OCI-LY7 (cell line): Measurements from ENCODE around the gene ZBTB34. TPM values are rescaled to one million over a fixed set of nuclear protein-coding genes. Genes with fewer than 3 reads are reported as not detected.

Source experiments
- BruUV-seq: library from RNA; stranded (reverse); fragments of 400-500 nt; replicated peaks from 2 replicates; lab custom pipeline; 2021; lab: Mats Ljungman, UMichigan
- CTCF ChIA-PET: fragments of 300-600 bp; sonication (Branson Sonifier 250); formaldehyde crosslinking; loops from one replicate; lab custom pipeline; 2022; ENCODE audit warnings: antibody characterized with exemption; ENCODE audit not compliant: unreplicated experiment; lab: Charles Lee
- POLR2A ChIA-PET: fragments of 300-600 bp; sonication (Branson Sonifier 250); formaldehyde crosslinking; loops from one replicate; lab custom pipeline; 2022; ENCODE audit warnings: antibody characterized with exemption; lab: Charles Lee
- DNase-seq: peaks from one replicate; pipeline ENCODE4 v3.0.0-alpha.2; 2015; ENCODE audit warnings: low spot score
- H2AFZ ChIP-seq: fragments of 200-600 bp; sonication (generic), shearing (Covaris generic); 2 replicates; pipeline ENCODE4 v1.6.1; 2014; ENCODE audit warnings: mild to moderate bottlenecking, antibody characterized with exemption, low read length, moderate library complexity
- H3K27ac ChIP-seq: fragments of 200-600 bp; sonication (generic); 2 replicates; pipeline ENCODE4 v1.5.1; 2014; ENCODE audit warnings: mixed run types, low read depth, mild to moderate bottlenecking, moderate library complexity, low read length, inconsistent platforms; ENCODE audit not compliant: poor library complexity, severe bottlenecking
- H3K36me3 ChIP-seq: fragments of 200-600 bp; sonication (generic); 2 replicates; pipeline ENCODE4 v1.6.1; 2014; ENCODE audit warnings: mild to moderate bottlenecking, antibody characterized with exemption, low read length, moderate library complexity, mixed read lengths; ENCODE audit not compliant: insufficient read depth
- H3K4me1 ChIP-seq: fragments of 200-600 bp; sonication (generic); 2 replicates; pipeline ENCODE4 v1.5.1; 2014; ENCODE audit warnings: mild to moderate bottlenecking, low read length; ENCODE audit not compliant: insufficient read depth, poor library complexity, severe bottlenecking
- H3K4me2 ChIP-seq: fragments of 200-600 bp; sonication (generic); 2 replicates; pipeline ENCODE4 v1.6.1; 2014; ENCODE audit warnings: mild to moderate bottlenecking, low read length
- H3K4me3 ChIP-seq: fragments of 200-600 bp; sonication (generic); 2 replicates; pipeline ENCODE4 v1.5.1; 2014; ENCODE audit warnings: mild to moderate bottlenecking, low read depth, low read length; ENCODE audit not compliant: poor library complexity, severe bottlenecking
- H3K79me2 ChIP-seq: fragments of 200-600 bp; sonication (generic); 2 replicates; pipeline ENCODE4 v1.6.1; 2016; ENCODE audit warnings: low read depth, mild to moderate bottlenecking, low read length, moderate library complexity, mixed read lengths; ENCODE audit not compliant: insufficient read depth
- H3K9me2 ChIP-seq: fragments of 200-600 bp; sonication (generic); 2 replicates; pipeline ENCODE4 v1.6.1; 2016; ENCODE audit warnings: mild to moderate bottlenecking, low read length, mixed read lengths; ENCODE audit not compliant: insufficient read depth
- H3K9me3 ChIP-seq: fragments of 200-600 bp; sonication (generic); 2 replicates; pipeline ENCODE4 v1.6.1; 2014; ENCODE audit warnings: mild to moderate bottlenecking, mixed run types, low read length, mixed read lengths
- H4K20me1 ChIP-seq: fragments of 200-600 bp; sonication (generic); 2 replicates; pipeline ENCODE4 v1.6.1; 2014; ENCODE audit warnings: mild to moderate bottlenecking, antibody characterized with exemption, low read length, moderate library complexity, mixed read lengths; ENCODE audit not compliant: insufficient read depth
- EZH2phosphoT487 ChIP-seq: fragments of 200-600 bp; sonication (generic); IDR thresholded peaks from 2 replicates; pipeline ENCODE4 v1.6.1; 2018; ENCODE audit warnings: low read depth, borderline replicate concordance, mild to moderate bottlenecking, mixed run types, antibody characterized with exemption, low read length, moderate library complexity, mixed read lengths
- intact Hi-C: fragments of 100-400 bp; cut with micrococcal nuclease; formaldehyde crosslinking; loops from one replicate; pipeline ENCODE4 v1.10.0; 2022; ENCODE audit not compliant: unreplicated experiment
- total RNA-seq, 2 experiments: library from RNA; depleted of rRNA in 1 of 2; stranded (reverse); fragments of >200 nt in 1 of 2; shearing (Covaris generic) in 1 of 2; gene quantifications; 2 replicates each; pipeline ENCODE4 v1.2.3, GENCODE V29; 2014 to 2022
- TF ChIP-seq, protein P1 (sequence below): fragments of 200-600 bp; sonication (generic); conservative IDR thresholded peaks from 2 replicates; pipeline ENCODE4 v1.5.1; 2014; ENCODE audit warnings: mild to moderate bottlenecking, antibody characterized with exemption, low read length, moderate library complexity, mixed read lengths

Gene ZBTB34
- total RNA-seq, 2 experiments from 2014 or later = 6.5 to 11.3 TPM

DNA sequence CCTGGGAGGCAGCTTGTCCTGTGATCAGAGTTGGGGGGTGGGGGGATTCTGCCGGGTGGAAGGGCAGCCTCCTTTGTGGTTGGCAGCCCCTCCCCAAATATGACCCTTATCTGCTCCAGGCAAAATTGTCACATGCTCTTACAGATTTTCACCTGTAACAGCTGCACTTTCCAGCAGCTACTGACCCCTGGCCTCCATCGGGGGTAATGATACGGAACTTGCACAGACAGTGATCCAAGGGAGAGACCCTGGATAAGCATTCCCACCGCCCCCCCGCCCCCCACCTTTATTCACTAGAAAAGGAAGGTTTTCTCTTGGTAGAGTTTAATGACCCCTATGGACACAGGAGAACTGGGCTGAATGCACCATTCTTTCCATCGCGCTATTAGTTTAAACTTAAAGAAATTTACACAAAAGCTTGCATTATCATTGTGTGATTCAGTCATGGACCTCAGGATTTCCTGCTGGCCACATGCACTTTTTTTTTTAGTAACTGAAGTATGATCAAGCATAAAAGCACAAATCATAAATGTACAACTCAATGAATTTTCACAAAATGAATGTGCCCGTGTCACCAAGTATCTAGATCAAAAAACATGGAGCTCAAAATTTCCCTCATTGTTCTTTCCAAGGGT is 10.7 kb upstream of the ZBTB34 start:
- Histone ChIP-seq H2AFZ (no peak overlapping the region), H4K20me1 (no peaks in the 10 kb centered on the region), H3K27ac (no peak overlapping the region), H3K9me2 (no peaks in the 10 kb centered on the region), H3K79me2 (no peaks in the 10 kb centered on the region), H3K4me2 (no peak overlapping the region), H3K4me3 (no peak overlapping the region), H3K4me1 (no peaks in the 10 kb centered on the region), H3K9me3 (no peaks in the 10 kb centered on the region), H3K36me3 (no peaks in the 10 kb centered on the region)
- TF ChIP-seq EZH2phosphoT487 = no peak
- TF ChIP-seq, protein P1, sequence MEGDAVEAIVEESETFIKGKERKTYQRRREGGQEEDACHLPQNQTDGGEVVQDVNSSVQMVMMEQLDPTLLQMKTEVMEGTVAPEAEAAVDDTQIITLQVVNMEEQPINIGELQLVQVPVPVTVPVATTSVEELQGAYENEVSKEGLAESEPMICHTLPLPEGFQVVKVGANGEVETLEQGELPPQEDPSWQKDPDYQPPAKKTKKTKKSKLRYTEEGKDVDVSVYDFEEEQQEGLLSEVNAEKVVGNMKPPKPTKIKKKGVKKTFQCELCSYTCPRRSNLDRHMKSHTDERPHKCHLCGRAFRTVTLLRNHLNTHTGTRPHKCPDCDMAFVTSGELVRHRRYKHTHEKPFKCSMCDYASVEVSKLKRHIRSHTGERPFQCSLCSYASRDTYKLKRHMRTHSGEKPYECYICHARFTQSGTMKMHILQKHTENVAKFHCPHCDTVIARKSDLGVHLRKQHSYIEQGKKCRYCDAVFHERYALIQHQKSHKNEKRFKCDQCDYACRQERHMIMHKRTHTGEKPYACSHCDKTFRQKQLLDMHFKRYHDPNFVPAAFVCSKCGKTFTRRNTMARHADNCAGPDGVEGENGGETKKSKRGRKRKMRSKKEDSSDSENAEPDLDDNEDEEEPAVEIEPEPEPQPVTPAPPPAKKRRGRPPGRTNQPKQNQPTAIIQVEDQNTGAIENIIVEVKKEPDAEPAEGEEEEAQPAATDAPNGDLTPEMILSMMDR = no peak
- intact Hi-C loops = no loop called here
- no TSS peak for BruUV-seq
- ChIA-PET CTCF (no interaction called here), POLR2A (interaction anchor here (0.6 kb wide), 1 partner anchor 20 kb away, joined by 5 read pairs; no protein-coding TSS in a partner anchor)
- DNase-seq = no peak

DNA sequence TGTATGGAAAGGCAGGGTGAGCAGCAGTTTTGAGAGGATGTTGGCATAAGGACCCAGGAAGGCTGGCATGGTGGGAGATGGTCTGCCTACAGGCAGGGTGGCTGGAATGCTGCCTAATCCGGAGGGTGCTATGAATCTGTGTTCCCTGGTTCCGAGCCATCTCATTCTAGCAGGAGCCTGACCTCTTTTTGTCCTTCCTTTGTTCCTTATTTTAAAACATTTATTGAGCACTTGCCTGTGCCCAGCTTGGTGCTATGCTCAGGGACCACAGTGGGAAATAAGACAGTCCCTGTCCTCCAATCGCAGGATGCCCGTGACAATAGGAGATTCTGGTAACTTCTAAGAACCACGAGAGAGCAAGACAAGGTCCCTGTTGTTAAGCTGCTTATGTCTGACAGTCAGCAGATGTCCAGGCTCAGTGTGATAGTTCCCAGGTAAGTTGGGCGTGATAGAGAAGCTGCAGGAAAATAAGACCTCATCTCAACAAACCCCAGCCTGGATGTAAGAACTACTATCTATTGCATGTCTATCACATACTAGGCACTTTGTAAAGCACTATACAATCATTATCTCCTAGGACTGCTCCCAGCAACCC is 9.1 kb upstream of the ZBTB34 start:
- Histone ChIP-seq H2AFZ (no peak overlapping the region), H3K4me1 (no peaks in the 10 kb centered on the region), H3K9me3 (no peaks in the 10 kb centered on the region), H3K4me2 (no peak overlapping the region), H3K79me2 (no peaks in the 10 kb centered on the region), H4K20me1 (no peaks in the 10 kb centered on the region), H3K36me3 (no peaks in the 10 kb centered on the region), H3K9me2 (no peaks in the 10 kb centered on the region), H3K27ac (no peak overlapping the region), H3K4me3 (no peak overlapping the region)
- DNase-seq = no peak
- ChIA-PET POLR2A (interaction anchor here (0.7 kb wide), 1 partner anchor 281 kb away, joined by 3 read pairs; no protein-coding TSS in a partner anchor), CTCF (no interaction called here)
- TF ChIP-seq, protein P1 = no peak
- TF ChIP-seq EZH2phosphoT487 = no peak
- intact Hi-C loops = no loop called here
- BruUV-seq = no TSS peak
